ENCODE results near the gene TOP2B. TPM values are rescaled to one million over a fixed set of nuclear protein-coding genes. Genes with fewer than 3 reads are reported as not detected.

TOP2B gene
- total RNA-seq, 1 experiment from 2014 or later: 181 TPM

GRCh38 chr3:25711090-25711489 lies 46.4 kb upstream of the TOP2B start:
- Histone ChIP-seq H3K4me1 (ENCODE audit: insufficient read depth, low read length) (no peaks in the 10 kb centered on the region), H2BK12ac (ENCODE audit: insufficient read length, low read depth, low read length) (no peak overlapping the region), H3K27ac (ENCODE audit: insufficient read length, low read depth, low read length) (no peak overlapping the region), H3K14ac (ENCODE audit: insufficient read depth, low read length) (no peak overlapping the region), H4K20me1 (ENCODE audit: control insufficient read depth, insufficient read depth, insufficient read length) (no peaks in the 10 kb centered on the region), H3K9ac (ENCODE audit: extremely low read depth, insufficient read length, low read length) (no peak overlapping the region), H3K23me2 (ENCODE audit: insufficient read length, low read depth, low read length, poor library complexity, severe bottlenecking) (no peaks in the 10 kb centered on the region), H2BK5ac (ENCODE audit: insufficient read length, low read length) (no peak overlapping the region), H3K56ac (ENCODE audit: insufficient read length, low read depth, low read length) (no peak overlapping the region), H4K5ac (ENCODE audit: insufficient read length, low read depth, low read length) (no peak overlapping the region), H3K18ac (ENCODE audit: insufficient read length, low read depth, low read length) (no peak overlapping the region), H3K27me3 (ENCODE audit: insufficient read depth, low read length) (no peaks in the 10 kb centered on the region), H2BK15ac (ENCODE audit: low read depth, low read length) (no peak overlapping the region), H2AFZ (ENCODE audit: low read length) (no peak overlapping the region), H4K8ac (replicated peaks; ENCODE audit: insufficient read length, low read depth, low read length) (no peak overlapping the region), H3K79me2 (ENCODE audit: insufficient read depth, low read length) (no peaks in the 10 kb centered on the region), H3K79me1 (ENCODE audit: insufficient read depth, low read depth, low read length, poor library complexity, severe bottlenecking) (no peaks in the 10 kb centered on the region), H3K4me2 (ENCODE audit: insufficient read depth, insufficient read length, low read length) (no peak overlapping the region), H3K9me3 (ENCODE audit: control insufficient read depth, low read depth, low read length) (no peaks in the 10 kb centered on the region), H3K4ac (ENCODE audit: low read depth, low read length) (no peak overlapping the region), H2BK20ac (ENCODE audit: low read depth, low read length, poor library complexity, severe bottlenecking) (no peak overlapping the region), H2AK5ac (ENCODE audit: insufficient read length, low read length) (no peak overlapping the region), H3K23ac (ENCODE audit: insufficient read length, low read depth, low read length) (no peak overlapping the region), H2BK120ac (ENCODE audit: low read depth, low read length, poor library complexity, severe bottlenecking) (no peak overlapping the region), H3T11ph (ENCODE audit: low read length) (no peak overlapping the region), H4K91ac (ENCODE audit: insufficient read length, low read depth, low read length) (no peak overlapping the region)
- H3K4me3 Mint-ChIP-seq: no peak overlapping the region
- H3K9me3 Mint-ChIP-seq: no peaks in the 10 kb centered on the region
- no CpG with 5 or more reads among the region's 2 CpGs for WGBS (ENCODE audit: extremely low coverage, insufficient read length, low lambda C conversion rate)
- H3K36me3 Mint-ChIP-seq (ENCODE audit: insufficient read depth in 1 of 3, low read depth in 3 of 3): no peaks in the 10 kb centered on the region
- no peaks in the 10 kb centered on the region; the same call in 1 of the 2 replicates for H3K27me3 Mint-ChIP-seq (ENCODE audit: low read depth)
- H3K4me1 Mint-ChIP-seq: no peaks in the 10 kb centered on the region
- no peak overlapping the region for H3K27ac Mint-ChIP-seq
- no peak for TF ChIP-seq CTCF (conservative IDR thresholded peaks at IDR 0.05)
- no peak for DNase-seq
